ENCODE data around the gene TMEM254.
"Not testable (repeated sequence)": the region's sequence is repeated elsewhere in the genome, so short reads cannot be mapped to it uniquely, and the experiment has no call there.

TMEM254 gene

GRCh38 chr10:80090121-80090520, 11.7 kb downstream of the TMEM254 start:
- Histone ChIP-seq H2AFZ (ENCODE audit: low read depth, low read length) (no peak overlapping the region), H3K4me1 (ENCODE audit: insufficient read depth, low read length) (no peaks in the 10 kb centered on the region), H3K27me3 (ENCODE audit: insufficient read depth, low read length) (no peaks in the 10 kb centered on the region), H3K36me3 (ENCODE audit: insufficient read depth, low read length) (peaks cover 16% of the 10 kb centered on the region), H3K9me3 (ENCODE audit: low read length) (no peaks in the 10 kb centered on the region), H3K4me3 (ENCODE audit: low read length) (no peak overlapping the region)

GRCh38 chr10:80094231-80094630, 15.8 kb downstream of the TMEM254 start:
- no peaks in the 10 kb centered on the region for H3K9me3 ChIP-seq (ENCODE audit: low read length)
- no peaks in the 10 kb centered on the region for H3K27me3 ChIP-seq (ENCODE audit: insufficient read depth, low read length)
- H3K4me1 ChIP-seq (ENCODE audit: insufficient read depth, low read length): no peaks in the 10 kb centered on the region
- H2AFZ ChIP-seq (ENCODE audit: low read depth, low read length): no peak overlapping the region
- no peak overlapping the region for H3K4me3 ChIP-seq (ENCODE audit: low read length)
- peaks cover 6% of the 10 kb centered on the region for H3K36me3 ChIP-seq (ENCODE audit: insufficient read depth, low read length)

- H3K4me1 ChIP-seq (ENCODE audit: insufficient read depth, low read length); H3K4me3 ChIP-seq (ENCODE audit: low read length): not testable (repeated sequence)
Measured at GRCh38 chr10:80098272-80098671, 19.8 kb downstream of the TMEM254 start.

GRCh38 chr10:80099295-80099694, 20.8 kb downstream of the TMEM254 start:
- not testable (repeated sequence) for H3K4me1 ChIP-seq (ENCODE audit: insufficient read depth, low read length); H3K27me3 ChIP-seq (ENCODE audit: insufficient read depth, low read length); H3K4me3 ChIP-seq (ENCODE audit: low read length); H2AFZ ChIP-seq (ENCODE audit: low read depth, low read length); H3K36me3 ChIP-seq (ENCODE audit: insufficient read depth, low read length); H3K9me3 ChIP-seq (ENCODE audit: low read length)

More at GRCh38 chr10:80098272-80098671, 19.8 kb downstream of the TMEM254 start:
- not testable (repeated sequence) for H2AFZ ChIP-seq (ENCODE audit: low read depth, low read length); H3K27me3 ChIP-seq (ENCODE audit: insufficient read depth, low read length); H3K36me3 ChIP-seq (ENCODE audit: insufficient read depth, low read length); H3K9me3 ChIP-seq (ENCODE audit: low read length)

GRCh38 chr10:80100116-80100515, 21.7 kb downstream of the TMEM254 start:
- no peaks in the 10 kb centered on the region for H3K4me1 ChIP-seq (ENCODE audit: insufficient read depth, low read length)
- H3K27me3 ChIP-seq (ENCODE audit: insufficient read depth, low read length): no peaks in the 10 kb centered on the region
- no peaks in the 10 kb centered on the region for H3K9me3 ChIP-seq (ENCODE audit: low read length)
- H3K4me3 ChIP-seq (ENCODE audit: low read length): no peak overlapping the region
- H2AFZ ChIP-seq (ENCODE audit: low read depth, low read length): no peak overlapping the region
- no peaks in the 10 kb centered on the region for H3K36me3 ChIP-seq (ENCODE audit: insufficient read depth, low read length)

- Histone ChIP-seq H3K27me3 (ENCODE audit: insufficient read depth, low read length) (no peaks in the 10 kb centered on the region), H3K4me1 (ENCODE audit: insufficient read depth, low read length) (peaks cover 6% of the 10 kb centered on the region), H3K9me3 (ENCODE audit: low read length) (no peaks in the 10 kb centered on the region), H3K4me3 (ENCODE audit: low read length) (no peak overlapping the region), H2AFZ (ENCODE audit: low read depth, low read length) (no peak overlapping the region), H3K36me3 (ENCODE audit: insufficient read depth, low read length) (no peaks in the 10 kb centered on the region)
Measured at GRCh38 chr10:80100861-80101695, 22.6 kb downstream of the TMEM254 start.

GRCh38 chr10:80104066-80104926, 25.8 kb downstream of the TMEM254 start:
- Histone ChIP-seq H3K36me3 (ENCODE audit: insufficient read depth, low read length) (no peaks in the 10 kb centered on the region), H2AFZ (ENCODE audit: low read depth, low read length) (no peak overlapping the region), H3K4me3 (ENCODE audit: low read length) (no peak overlapping the region), H3K27me3 (ENCODE audit: insufficient read depth, low read length) (no peaks in the 10 kb centered on the region), H3K9me3 (ENCODE audit: low read length) (peaks cover 5% of the 10 kb centered on the region), H3K4me1 (ENCODE audit: insufficient read depth, low read length) (peaks cover 6% of the 10 kb centered on the region)

- Histone ChIP-seq H3K4me3 (ENCODE audit: low read length) (no peak overlapping the region), H3K9me3 (ENCODE audit: low read length) (peaks cover 5% of the 10 kb centered on the region), H2AFZ (ENCODE audit: low read depth, low read length) (no peak overlapping the region), H3K36me3 (ENCODE audit: insufficient read depth, low read length) (no peaks in the 10 kb centered on the region), H3K4me1 (ENCODE audit: insufficient read depth, low read length) (peaks cover 6% of the 10 kb centered on the region), H3K27me3 (ENCODE audit: insufficient read depth, low read length) (no peaks in the 10 kb centered on the region)
Measured at GRCh38 chr10:80108576-80109239, 30.2 kb downstream of the TMEM254 start.

GRCh38 chr10:80110986-80111385, 32.5 kb downstream of the TMEM254 start:
- Histone ChIP-seq H2AFZ (ENCODE audit: low read depth, low read length) (no peak overlapping the region), H3K36me3 (ENCODE audit: insufficient read depth, low read length) (no peaks in the 10 kb centered on the region), H3K4me3 (ENCODE audit: low read length) (no peak overlapping the region), H3K4me1 (ENCODE audit: insufficient read depth, low read length) (no peaks in the 10 kb centered on the region), H3K9me3 (ENCODE audit: low read length) (peaks cover 5% of the 10 kb centered on the region), H3K27me3 (ENCODE audit: insufficient read depth, low read length) (no peaks in the 10 kb centered on the region)

- no peaks in the 10 kb centered on the region for H3K9me3 ChIP-seq (ENCODE audit: low read length)
- H3K27me3 ChIP-seq (ENCODE audit: insufficient read depth, low read length): no peaks in the 10 kb centered on the region
- H3K36me3 ChIP-seq (ENCODE audit: insufficient read depth, low read length): no peaks in the 10 kb centered on the region
- no peak overlapping the region for H2AFZ ChIP-seq (ENCODE audit: low read depth, low read length)
- no peaks in the 10 kb centered on the region for H3K4me1 ChIP-seq (ENCODE audit: insufficient read depth, low read length)
- H3K4me3 ChIP-seq (ENCODE audit: low read length): no peak overlapping the region
Measured at GRCh38 chr10:80118669-80119068, 40.2 kb downstream of the TMEM254 start.

GRCh38 chr10:80122110-80122710, 43.7 kb downstream of the TMEM254 start:
- Histone ChIP-seq H3K4me3 (ENCODE audit: low read length) (no peak overlapping the region), H3K27me3 (ENCODE audit: insufficient read depth, low read length) (no peaks in the 10 kb centered on the region), H3K4me1 (ENCODE audit: insufficient read depth, low read length) (no peaks in the 10 kb centered on the region), H2AFZ (ENCODE audit: low read depth, low read length) (no peak overlapping the region), H3K9me3 (ENCODE audit: low read length) (no peaks in the 10 kb centered on the region), H3K36me3 (ENCODE audit: insufficient read depth, low read length) (no peaks in the 10 kb centered on the region)

- H3K36me3 ChIP-seq (ENCODE audit: insufficient read depth, low read length): no peaks in the 10 kb centered on the region
- H2AFZ ChIP-seq (ENCODE audit: low read depth, low read length): no peak overlapping the region
- no peaks in the 10 kb centered on the region for H3K27me3 ChIP-seq (ENCODE audit: insufficient read depth, low read length)
- H3K9me3 ChIP-seq (ENCODE audit: low read length): no peaks in the 10 kb centered on the region
- no peak overlapping the region for H3K4me3 ChIP-seq (ENCODE audit: low read length)
- H3K4me1 ChIP-seq (ENCODE audit: insufficient read depth, low read length): no peaks in the 10 kb centered on the region
Measured at GRCh38 chr10:80122746-80123145, 44.3 kb downstream of the TMEM254 start.

GRCh38 chr10:80126876-80127275, 48.4 kb downstream of the TMEM254 start:
- no peak overlapping the region for H2AFZ ChIP-seq (ENCODE audit: low read depth, low read length)
- H3K9me3 ChIP-seq (ENCODE audit: low read length): no peaks in the 10 kb centered on the region
- H3K36me3 ChIP-seq (ENCODE audit: insufficient read depth, low read length): no peaks in the 10 kb centered on the region
- H3K4me1 ChIP-seq (ENCODE audit: insufficient read depth, low read length): no peaks in the 10 kb centered on the region
- peaks cover 9% of the 10 kb centered on the region for H3K27me3 ChIP-seq (ENCODE audit: insufficient read depth, low read length)
- no peak overlapping the region for H3K4me3 ChIP-seq (ENCODE audit: low read length)
